ENCODE data around the gene NFU1. TPM values are rescaled to one million over a fixed set of nuclear protein-coding genes. Genes with fewer than 3 reads are reported as not detected.

The NFU1 gene
- total RNA-seq, 2 experiments from 2014 or later, result 41.0 to 46.2 TPM

- Mint-ChIP-seq H3K27me3 (no peaks in the 10 kb centered on the region), H3K4me3 (no peak overlapping the region), H3K9me3 (no peaks in the 10 kb centered on the region), H3K27ac (peak overlapping the region; percentile 71), H3K4me1 (ENCODE audit: low read depth) (peaks cover 41% of the 10 kb centered on the region), H3K36me3 (ENCODE audit: low read depth) (peaks cover 44% of the 10 kb centered on the region)
- ATAC-seq, result peak; percentile 53
- ChIA-PET CTCF (interaction anchor here (1.1 to 1.6 kb wide), 2 partner anchors 20 to 247 kb away, joined by 3 read pairs; no protein-coding TSS in a partner anchor), POLR2A (interaction anchor here (0.6 to 0.7 kb wide), 2 partner anchors 14 to 403 kb away, joined by 3 to 4 read pairs; no protein-coding TSS in a partner anchor)
- intact Hi-C loops (cut with micrococcal nuclease), result no loop called here
- DNase-seq, result no peak
- TF ChIP-seq, protein P1, sequence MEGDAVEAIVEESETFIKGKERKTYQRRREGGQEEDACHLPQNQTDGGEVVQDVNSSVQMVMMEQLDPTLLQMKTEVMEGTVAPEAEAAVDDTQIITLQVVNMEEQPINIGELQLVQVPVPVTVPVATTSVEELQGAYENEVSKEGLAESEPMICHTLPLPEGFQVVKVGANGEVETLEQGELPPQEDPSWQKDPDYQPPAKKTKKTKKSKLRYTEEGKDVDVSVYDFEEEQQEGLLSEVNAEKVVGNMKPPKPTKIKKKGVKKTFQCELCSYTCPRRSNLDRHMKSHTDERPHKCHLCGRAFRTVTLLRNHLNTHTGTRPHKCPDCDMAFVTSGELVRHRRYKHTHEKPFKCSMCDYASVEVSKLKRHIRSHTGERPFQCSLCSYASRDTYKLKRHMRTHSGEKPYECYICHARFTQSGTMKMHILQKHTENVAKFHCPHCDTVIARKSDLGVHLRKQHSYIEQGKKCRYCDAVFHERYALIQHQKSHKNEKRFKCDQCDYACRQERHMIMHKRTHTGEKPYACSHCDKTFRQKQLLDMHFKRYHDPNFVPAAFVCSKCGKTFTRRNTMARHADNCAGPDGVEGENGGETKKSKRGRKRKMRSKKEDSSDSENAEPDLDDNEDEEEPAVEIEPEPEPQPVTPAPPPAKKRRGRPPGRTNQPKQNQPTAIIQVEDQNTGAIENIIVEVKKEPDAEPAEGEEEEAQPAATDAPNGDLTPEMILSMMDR (IDR thresholded peaks at IDR 0.05), result no peak
Measured at GRCh38 chr2:69477627-69478026, 40.4 kb upstream of the NFU1 start.

- intact Hi-C loops (cut with micrococcal nuclease), result no loop called here
- ATAC-seq (no peak), DNase-seq (no peak)
- Mint-ChIP-seq H3K4me3 (no peak overlapping the region), H3K27me3 (no peaks in the 10 kb centered on the region), H3K4me1 (ENCODE audit: low read depth) (peaks cover 42% of the 10 kb centered on the region), H3K27ac (no peak overlapping the region), H3K36me3 (ENCODE audit: low read depth) (peaks cover 32% of the 10 kb centered on the region), H3K9me3 (no peaks in the 10 kb centered on the region)
- CTCF ChIA-PET, result no interaction called here
- TF ChIP-seq, protein P1 (IDR thresholded peaks at IDR 0.05), result no peak
- POLR2A ChIA-PET, result no interaction called here
Measured at GRCh38 chr2:69474688-69475087, 37.5 kb upstream of the NFU1 start.

GRCh38 chr2:69471793-69472192 is 34.6 kb upstream of the NFU1 start:
- intact Hi-C loops (cut with micrococcal nuclease), result no loop called here

GRCh38 chr2:69470911-69471310 is 33.7 kb upstream of the NFU1 start:
- no peaks in the 10 kb centered on the region for H3K9me3 Mint-ChIP-seq
- no peak overlapping the region for H3K4me3 Mint-ChIP-seq
- TF ChIP-seq, protein P1 (IDR thresholded peaks at IDR 0.05), result no peak
- DNase-seq, result no peak
- H3K27ac Mint-ChIP-seq, result no peak overlapping the region
- no peak for ATAC-seq
- peaks cover 22% of the 10 kb centered on the region for H3K36me3 Mint-ChIP-seq (ENCODE audit: low read depth)
- peaks cover 17% of the 10 kb centered on the region for H3K4me1 Mint-ChIP-seq (ENCODE audit: low read depth)
- ChIA-PET CTCF (no interaction called here), POLR2A (interaction anchor here (0.6 to 1.3 kb wide), 2 partner anchors 34 to 49 kb away, joined by 3 read pairs; partner anchors contain the start of gene NFU1)
- no peaks in the 10 kb centered on the region for H3K27me3 Mint-ChIP-seq
- intact Hi-C loops (cut with micrococcal nuclease), result no loop called here

More at GRCh38 chr2:69471793-69472192, 34.6 kb upstream of the NFU1 start:
- DNase-seq (no peak), ATAC-seq (no peak)
- Mint-ChIP-seq H3K27me3 (no peaks in the 10 kb centered on the region), H3K4me3 (no peak overlapping the region), H3K9me3 (no peaks in the 10 kb centered on the region), H3K36me3 (ENCODE audit: low read depth) (peaks cover 20% of the 10 kb centered on the region), H3K4me1 (ENCODE audit: low read depth) (peaks cover 24% of the 10 kb centered on the region), H3K27ac (no peak overlapping the region)
- CTCF ChIA-PET, result interaction anchor here (1.1 kb wide), 1 partner anchor 34 kb away, joined by 4 read pairs; the partner anchor contains the start of gene NFU1
- TF ChIP-seq, protein P1 (IDR thresholded peaks at IDR 0.05), result no peak
- POLR2A ChIA-PET, result interaction anchor here (2.2 kb wide), 1 partner anchor 34 kb away, joined by 7 read pairs; the partner anchor contains the start of gene NFU1

GRCh38 chr2:69469784-69470183 is 32.5 kb upstream of the NFU1 start:
- POLR2A ChIA-PET, result interaction anchor here (0.7 to 1.3 kb wide), 2 partner anchors 20 to 33 kb away, joined by 3 read pairs; partner anchors contain the start of gene NFU1
- DNase-seq (no peak), ATAC-seq (no peak)
- intact Hi-C loops (cut with micrococcal nuclease), result no loop called here
- H3K27ac Mint-ChIP-seq, result no peak overlapping the region
- H3K36me3 Mint-ChIP-seq (ENCODE audit: low read depth), result peaks cover 19% of the 10 kb centered on the region
- H3K4me1 Mint-ChIP-seq (ENCODE audit: low read depth), result peaks cover 10% of the 10 kb centered on the region
- no peaks in the 10 kb centered on the region for H3K9me3 Mint-ChIP-seq
- CTCF ChIA-PET, result no interaction called here
- no peak overlapping the region for H3K4me3 Mint-ChIP-seq
- TF ChIP-seq, protein P1 (IDR thresholded peaks at IDR 0.05), result no peak
- H3K27me3 Mint-ChIP-seq, result no peaks in the 10 kb centered on the region
